ENCODE results near the gene FBXL4.

- TF ChIP-seq CTCF (conservative IDR thresholded peaks at IDR 0.05) (no peak), EZH2 (IDR thresholded peaks at IDR 0.05; ENCODE audit: low read depth) (no peak)
These were observed 120.2 kb downstream of the FBXL4 start for GRCh38 chr6:98827295-98828159.
